HG03045 (cell line): Measurements from ENCODE around the gene RNF8.
A peak's percentile ranks its signal among the peaks of the same experiment; 100 is the strongest.
"Not testable (repeated sequence)": the region's sequence is repeated elsewhere in the genome, so short reads cannot be mapped to it uniquely, and the experiment has no call there.

Experiments used
- ATAC-seq: cut with Tn5 transposase; IDR thresholded peaks from one replicate; pipeline ENCODE4 v1.9.1; 2021; ENCODE audit warnings: mild to moderate bottlenecking, moderate library complexity; ENCODE audit not compliant: unreplicated experiment

The RNF8 gene

GRCh38 chr6:37353761-37354525, at the start of gene RNF8:
Gene RNF8 (plus strand): TSS chr6:37353983. CDS start chr6:37354165, 182 bp downstream.
- peak; percentile 82 for ATAC-seq

GRCh38 chr6:37304766-37305165, 49.0 kb upstream of the RNF8 start:
- no peak for ATAC-seq

DNA sequence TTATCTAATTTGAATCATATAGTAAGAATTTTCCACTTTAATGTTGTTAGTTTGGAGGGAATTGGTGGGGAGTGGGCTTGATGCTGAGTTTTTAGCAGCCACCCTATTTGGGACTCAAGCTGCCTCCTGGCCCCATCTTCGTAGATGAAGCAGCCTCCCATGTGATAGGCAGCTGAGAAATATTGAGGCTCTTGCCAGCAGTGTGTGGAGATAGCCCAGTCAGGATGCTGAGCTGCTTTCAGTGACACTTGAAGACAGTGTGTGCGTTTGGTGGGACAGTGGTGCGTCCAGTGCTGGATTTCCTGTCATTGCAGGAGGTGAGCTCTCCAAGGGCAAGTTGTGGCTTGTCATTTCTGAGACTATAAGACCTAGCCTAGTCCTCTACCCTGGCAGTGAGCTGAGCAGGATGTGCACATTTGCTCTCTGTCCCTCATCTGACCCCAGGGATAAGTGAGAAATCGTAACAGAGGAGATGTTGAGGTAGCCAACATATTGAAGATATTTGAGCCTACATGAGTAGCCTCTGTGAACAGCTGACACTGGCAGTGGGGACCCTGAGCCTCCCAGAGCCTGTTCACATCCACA, 47.9 kb upstream of the RNF8 start:
- no peak for ATAC-seq

GRCh38 chr6:37306624-37307222, 47.1 kb upstream of the RNF8 start:
- ATAC-seq, result no peak

GRCh38 chr6:37307484-37307883, 46.3 kb upstream of the RNF8 start:
- ATAC-seq, result not testable (repeated sequence)

GRCh38 chr6:37308069-37308815, 45.5 kb upstream of the RNF8 start:
- ATAC-seq, result no peak

DNA sequence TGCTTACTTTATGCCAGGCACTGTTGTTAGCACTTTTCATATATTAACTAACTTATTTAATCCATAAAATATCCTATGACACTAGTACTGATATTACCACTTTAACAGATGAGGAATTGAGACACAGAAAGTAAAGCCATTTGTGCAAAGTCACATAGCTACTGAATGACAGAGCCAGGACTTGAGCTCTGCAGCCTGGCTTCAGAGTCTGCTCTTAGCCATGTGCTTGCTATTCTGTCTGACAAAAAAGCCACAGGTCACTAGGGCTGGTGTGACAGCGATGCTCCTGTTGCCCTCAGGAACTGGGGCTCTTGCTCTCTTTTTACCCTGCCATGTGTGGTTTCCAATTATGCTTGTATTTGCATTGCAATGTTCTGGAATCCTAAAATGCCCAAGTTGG, 44.7 kb upstream of the RNF8 start:
- no peak for ATAC-seq

GRCh38 chr6:37309692-37310091, 44.1 kb upstream of the RNF8 start:
- ATAC-seq, result no peak

DNA sequence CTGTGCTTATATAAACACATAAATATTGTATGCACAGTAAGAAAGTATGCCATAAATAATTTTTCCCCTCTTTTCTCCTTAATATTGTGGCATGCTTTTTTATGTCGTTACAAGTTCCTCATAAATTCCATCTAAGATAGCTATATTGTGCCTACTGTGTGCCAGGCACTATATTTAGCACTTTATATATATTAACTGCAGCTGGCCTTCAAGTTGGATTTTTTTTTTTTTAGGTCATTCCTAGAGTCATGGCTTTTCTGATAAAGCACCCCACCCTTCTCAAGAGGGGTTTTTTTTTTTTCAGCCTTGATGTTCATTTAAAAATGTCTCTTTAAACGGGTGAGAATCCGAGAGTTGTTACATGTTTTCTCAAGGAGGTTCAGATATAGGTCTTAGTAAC, 42.8 kb upstream of the RNF8 start:
- ATAC-seq, result no peak

- ATAC-seq, result no peak
These were observed 41.9 kb upstream of the RNF8 start for GRCh38 chr6:37311741-37312473.

DNA sequence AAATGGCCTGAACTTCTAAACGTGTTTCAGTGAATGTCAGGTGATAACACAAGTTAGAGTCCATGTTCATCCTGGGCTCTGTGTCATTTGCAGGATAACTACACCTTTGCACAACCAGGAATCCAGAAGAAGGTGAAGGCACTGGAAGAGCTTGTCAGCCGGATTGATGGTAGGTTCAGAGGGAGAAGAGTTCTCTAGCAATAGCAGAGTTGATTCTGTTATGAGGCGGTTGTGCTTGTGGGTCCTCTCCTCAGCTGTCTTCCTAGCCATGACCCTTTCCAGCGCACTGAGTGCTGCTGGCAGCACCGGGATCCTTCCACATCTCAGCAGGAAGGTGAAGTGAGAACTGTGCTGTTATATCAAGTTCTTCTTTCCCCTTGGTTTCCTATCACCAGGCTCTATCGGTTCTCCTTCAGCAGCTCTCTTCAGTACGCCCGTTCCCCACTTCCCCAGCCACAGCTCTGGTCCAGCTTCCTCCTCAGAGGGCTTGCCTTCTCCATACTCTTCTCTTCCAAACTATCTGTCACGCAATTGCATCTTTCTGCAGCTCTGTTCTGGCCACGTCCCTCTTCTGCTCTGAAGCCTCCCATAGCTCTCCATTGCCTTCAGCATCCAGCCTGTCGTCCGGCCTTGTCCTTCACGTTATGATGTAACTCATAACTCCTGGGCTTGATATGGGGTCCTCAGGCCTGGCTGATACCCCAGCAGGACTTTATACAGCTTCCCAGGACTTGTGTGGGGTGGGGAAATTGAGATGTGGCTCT, 39.9 kb upstream of the RNF8 start:
- ATAC-seq, result no peak

DNA sequence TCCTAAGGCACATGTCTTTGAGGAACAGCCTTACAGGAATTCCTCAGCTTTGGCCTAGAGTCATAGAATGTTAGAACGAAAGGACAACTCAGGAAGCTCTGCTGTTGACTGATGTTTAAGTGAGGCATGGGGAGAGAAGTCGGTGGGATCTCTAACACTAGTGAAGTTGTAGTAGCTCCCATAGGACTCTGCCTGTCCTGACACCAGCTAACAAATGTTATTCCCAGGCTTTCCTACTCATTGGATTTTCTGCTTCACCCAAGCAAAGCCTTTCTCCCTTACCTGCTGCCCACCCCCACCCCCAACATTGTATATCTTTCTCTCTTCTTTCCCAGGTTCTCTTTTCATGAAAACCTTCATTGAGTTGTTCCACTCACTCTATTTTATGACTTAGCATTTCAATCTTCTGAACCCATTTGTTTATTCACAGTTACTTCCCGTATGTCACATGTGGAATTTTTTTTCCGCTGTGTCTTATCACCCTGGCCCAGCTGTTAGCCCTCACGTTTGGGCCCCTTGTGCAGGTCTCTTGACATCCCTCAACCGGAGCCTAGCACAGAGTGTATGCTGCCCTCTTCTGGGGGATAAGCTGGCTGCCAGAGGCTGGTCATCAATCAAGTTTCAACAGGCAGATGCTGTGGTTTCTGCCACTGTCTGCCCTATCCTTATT, 39.2 kb upstream of the RNF8 start:
- no peak for ATAC-seq

GRCh38 chr6:37315157-37315515, 38.6 kb upstream of the RNF8 start:
- ATAC-seq, result no peak

DNA sequence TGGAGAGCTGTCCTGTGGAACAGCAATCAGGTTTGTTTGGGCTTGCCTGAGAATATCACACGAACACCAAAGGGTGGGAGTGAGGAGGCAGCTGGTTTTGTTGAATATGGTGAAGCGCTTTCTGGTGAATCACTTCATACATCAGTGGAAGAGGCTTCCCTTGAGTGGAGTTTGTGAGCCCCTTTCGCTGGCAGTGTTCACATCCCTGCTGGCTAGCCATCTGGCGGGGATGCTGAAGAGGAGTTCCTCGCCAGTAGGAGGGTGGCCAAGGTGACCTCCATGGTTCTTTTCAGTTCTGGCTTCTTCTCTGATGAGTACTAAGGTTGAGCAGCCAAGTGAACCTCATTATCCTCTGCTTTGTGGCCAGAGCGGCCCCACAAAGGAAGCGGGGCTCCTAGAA, 37.7 kb upstream of the RNF8 start:
- no peak for ATAC-seq

DNA sequence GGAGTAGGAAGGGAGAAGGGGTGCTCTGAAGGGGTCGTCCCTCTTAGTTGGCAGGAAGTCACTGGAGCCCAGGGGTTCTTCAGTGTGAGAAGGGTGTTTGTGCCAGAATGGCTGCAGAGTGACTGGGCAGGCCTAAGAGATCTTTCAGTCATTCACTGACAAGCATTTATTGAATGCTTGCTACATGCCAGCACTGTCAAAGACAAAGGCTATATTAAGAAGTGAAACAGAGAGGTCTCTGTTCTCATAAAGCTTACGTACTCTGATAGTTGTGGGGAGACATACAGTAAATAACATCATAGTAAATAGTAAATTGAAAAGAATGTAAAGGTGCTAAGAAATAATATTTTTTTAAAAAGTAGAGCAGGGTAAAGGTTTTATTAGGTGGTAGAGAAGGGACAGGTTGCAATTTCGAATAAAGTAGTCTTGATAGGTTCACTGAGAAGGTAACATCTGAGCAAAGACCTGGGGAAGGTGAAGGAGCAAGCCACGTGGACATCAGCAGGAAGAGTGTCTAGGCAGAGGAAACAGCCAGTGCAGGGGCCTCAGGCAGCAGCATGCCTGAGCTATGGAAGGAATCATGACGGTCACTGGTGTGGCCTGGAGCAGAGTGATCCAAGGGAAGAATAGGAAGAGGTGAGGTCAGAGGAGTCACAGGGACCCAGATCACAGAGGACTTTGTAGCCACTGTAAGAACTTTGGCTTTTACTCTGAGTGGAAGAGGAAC, 36.3 kb upstream of the RNF8 start:
- peak; percentile 51 for ATAC-seq

DNA sequence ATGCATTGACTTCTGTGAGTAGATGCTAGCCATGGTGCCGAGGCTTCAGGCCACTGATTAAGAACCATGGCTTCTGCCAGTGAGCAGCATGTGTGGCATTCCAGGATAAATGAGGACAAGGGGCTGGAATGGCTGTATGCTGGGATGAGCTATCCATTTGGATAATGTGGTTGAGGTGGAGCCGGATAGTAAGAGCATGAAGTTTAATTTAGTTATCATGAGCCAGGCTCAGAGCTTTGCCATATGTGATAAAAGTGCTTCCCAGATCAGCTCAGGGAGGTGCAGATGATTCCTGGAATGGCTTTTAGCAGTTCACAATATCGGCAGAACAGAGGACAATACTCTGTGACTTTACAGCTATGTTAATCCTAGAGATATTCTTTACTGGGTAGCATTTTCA, 34.6 kb upstream of the RNF8 start:
- ATAC-seq, result no peak

DNA sequence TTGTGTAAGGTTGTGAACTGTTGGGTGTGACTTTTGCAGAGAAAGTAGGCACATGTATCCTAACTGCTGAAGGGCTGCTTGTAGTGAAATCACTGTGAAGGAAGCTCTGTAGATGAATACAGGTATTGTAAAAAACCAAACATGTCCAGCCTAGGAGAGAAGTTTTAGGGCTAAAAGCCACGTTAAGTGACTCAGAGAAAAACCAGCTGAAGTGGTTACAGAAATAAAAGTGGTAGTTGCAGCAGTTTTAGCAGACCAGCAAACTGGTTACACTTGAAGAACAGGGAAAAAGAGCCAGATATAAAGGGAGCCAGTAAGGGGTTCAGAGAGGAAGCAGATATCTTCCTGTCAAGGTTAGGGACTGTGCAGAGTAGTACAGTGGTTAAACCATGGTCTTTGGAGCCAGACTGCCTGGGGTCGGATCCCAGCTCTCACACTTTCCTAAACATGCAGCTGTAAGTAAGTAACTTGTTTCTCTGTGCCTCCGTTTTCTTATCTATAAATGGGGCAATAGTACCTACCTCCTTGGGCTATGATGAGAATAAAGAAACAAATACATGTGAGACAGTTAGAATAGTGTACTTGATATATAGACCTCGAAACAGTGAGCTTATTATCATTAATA, 33.8 kb upstream of the RNF8 start:
- no peak for ATAC-seq

DNA sequence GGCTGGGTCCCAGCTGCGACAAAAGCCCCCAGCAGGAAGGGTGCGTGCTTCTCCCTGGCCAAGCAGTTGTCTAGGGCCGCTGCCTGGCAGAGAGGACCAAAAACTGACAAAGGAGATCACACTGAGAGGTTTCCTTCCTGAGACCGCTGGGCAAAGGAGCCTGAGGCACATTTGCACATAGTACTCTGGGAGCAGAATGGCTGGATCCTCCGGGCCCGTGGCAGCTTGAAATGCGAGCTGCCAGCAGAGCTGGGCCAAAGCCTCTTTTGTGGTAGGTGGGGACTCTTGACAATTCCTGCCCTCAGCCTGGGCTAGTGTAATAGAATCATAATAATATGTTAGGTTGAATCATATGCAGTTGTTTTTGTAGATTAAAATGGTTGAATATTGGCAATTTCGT, 33.1 kb upstream of the RNF8 start:
- ATAC-seq, result no peak

DNA sequence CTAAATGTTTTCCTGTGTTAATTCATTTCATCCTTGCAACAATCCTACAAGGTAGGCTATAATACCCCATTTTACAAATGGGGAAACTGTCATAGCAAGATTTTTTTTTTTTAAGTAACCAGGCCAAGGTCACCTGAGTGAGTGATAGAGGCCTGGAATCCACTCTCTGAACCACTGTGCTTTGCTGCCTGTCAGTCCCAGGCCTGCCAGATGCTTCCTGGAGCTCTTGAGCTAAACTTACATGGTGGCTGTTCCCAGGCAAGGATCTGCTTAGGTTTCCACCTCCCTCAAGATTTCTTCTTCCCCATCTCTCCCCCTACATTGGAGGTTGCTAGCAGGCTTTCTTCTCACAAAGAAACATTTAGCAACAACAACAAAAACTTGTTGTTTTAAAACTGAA, 32.7 kb upstream of the RNF8 start:
- ATAC-seq, result no peak
